Measurements from ENCODE around the gene GAPT.

The GAPT gene

GRCh38 chr5:58462154-58462553, 29.1 kb upstream of the GAPT start:
- DNase-seq = no peak

GRCh38 chr5:58462623-58463230, 28.5 kb upstream of the GAPT start:
- peak; percentile 73 for DNase-seq

- DNase-seq = peak; percentile 13
Observed at GRCh38 chr5:58466939-58467338, 24.3 kb upstream of the GAPT start.

- DNase-seq = no peak
Observed at GRCh38 chr5:58469896-58470295, 21.3 kb upstream of the GAPT start.

- DNase-seq = no peak
Observed at GRCh38 chr5:58475404-58475803, 15.8 kb upstream of the GAPT start.

- DNase-seq = no peak
Observed at GRCh38 chr5:58477760-58478376, 13.4 kb upstream of the GAPT start.

GRCh38 chr5:58481066-58481676, 10.1 kb upstream of the GAPT start:
- DNase-seq = no peak

- DNase-seq = no peak
Observed at GRCh38 chr5:58481828-58482227, 9.4 kb upstream of the GAPT start.

- DNase-seq = no peak
Observed at GRCh38 chr5:58482536-58482935, 8.7 kb upstream of the GAPT start.

GRCh38 chr5:58484505-58484904, 6.7 kb upstream of the GAPT start:
- DNase-seq = no peak

- no peak for DNase-seq
Observed at GRCh38 chr5:58486290-58486689, 4.9 kb upstream of the GAPT start.

- DNase-seq = no peak
Observed at GRCh38 chr5:58490402-58491050, 709 bp upstream of the GAPT start.

GRCh38 chr5:58493141-58493540, 1.9 kb downstream of the GAPT start:
- no peak for DNase-seq

- DNase-seq = no peak
Observed at GRCh38 chr5:58496488-58496887, 5.3 kb downstream of the GAPT start.

- DNase-seq = no peak
Observed at GRCh38 chr5:58497386-58497785, 6.2 kb downstream of the GAPT start.

GRCh38 chr5:58497921-58498320, 6.7 kb downstream of the GAPT start:
- no peak for DNase-seq

GRCh38 chr5:58498340-58498942, 7.2 kb downstream of the GAPT start:
- DNase-seq = no peak

- DNase-seq = no peak
Observed at GRCh38 chr5:58499231-58499630, 8.0 kb downstream of the GAPT start.

- no peak for DNase-seq
Observed at GRCh38 chr5:58499941-58500340, 8.7 kb downstream of the GAPT start.

- DNase-seq = no peak
Observed at GRCh38 chr5:58501778-58502417, 10.7 kb downstream of the GAPT start.

- no peak for DNase-seq
Observed at GRCh38 chr5:58503390-58504046, 12.3 kb downstream of the GAPT start.

- DNase-seq = no peak
Observed at GRCh38 chr5:58504766-58505165, 13.5 kb downstream of the GAPT start.

GRCh38 chr5:58505502-58505901, 14.3 kb downstream of the GAPT start:
- DNase-seq = no peak
